Tibial nerve (tissue), 4 donors: ENCODE results near the gene TTC27.

ENCODE experiments used
- EP300 ChIP-seq, 2 donors: sonication (generic); formaldehyde crosslinking; IDR thresholded peaks; one replicate each; pipeline ENCODE4 v1.6.1; 2017; ENCODE audit warnings: antibody characterized with exemption in 2 of 2, mild to moderate bottlenecking in 1 of 2
- POLR2A ChIP-seq, 2 donors: fragments of 450-650 bp; IDR thresholded peaks; one replicate each; pipeline ENCODE4 v1.6.1; 2017; ENCODE audit warnings: antibody characterized with exemption in 2 of 2, mild to moderate bottlenecking in 2 of 2, moderate library complexity in 2 of 2
- TF ChIP-seq, protein P1 (sequence below), 5 experiments: fragments of 200-600 bp in 3 of 5; fragments of 450-650 bp in 2 of 5; sonication (generic) in 3 of 5; IDR thresholded peaks; one replicate each; pipeline ENCODE4 v1.5.1; 2016 to 2019; ENCODE audit warnings: antibody characterized with exemption in 5 of 5, mild to moderate bottlenecking in 3 of 5, moderate library complexity in 2 of 5

DNA sequence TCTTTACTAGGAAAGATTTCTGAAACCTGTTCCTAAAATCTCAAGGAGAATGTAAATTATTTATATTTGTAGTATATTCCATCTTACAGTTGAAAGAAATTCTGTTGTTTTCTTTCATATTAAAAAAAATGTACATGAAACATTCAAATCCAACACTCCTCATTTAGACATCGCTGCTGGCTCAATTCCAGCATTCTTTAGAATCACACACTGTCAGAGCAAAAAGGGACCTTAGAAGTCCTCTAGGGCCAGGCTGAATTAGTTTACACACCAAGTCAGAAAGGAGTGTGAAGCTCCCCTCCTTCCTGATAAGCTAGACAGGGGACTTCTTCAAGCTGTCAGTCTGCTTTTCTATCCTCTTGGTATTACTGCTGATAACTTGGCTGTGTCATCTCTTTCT is 160.3 kb downstream of the TTC27 start:
- TF ChIP-seq, protein P1, sequence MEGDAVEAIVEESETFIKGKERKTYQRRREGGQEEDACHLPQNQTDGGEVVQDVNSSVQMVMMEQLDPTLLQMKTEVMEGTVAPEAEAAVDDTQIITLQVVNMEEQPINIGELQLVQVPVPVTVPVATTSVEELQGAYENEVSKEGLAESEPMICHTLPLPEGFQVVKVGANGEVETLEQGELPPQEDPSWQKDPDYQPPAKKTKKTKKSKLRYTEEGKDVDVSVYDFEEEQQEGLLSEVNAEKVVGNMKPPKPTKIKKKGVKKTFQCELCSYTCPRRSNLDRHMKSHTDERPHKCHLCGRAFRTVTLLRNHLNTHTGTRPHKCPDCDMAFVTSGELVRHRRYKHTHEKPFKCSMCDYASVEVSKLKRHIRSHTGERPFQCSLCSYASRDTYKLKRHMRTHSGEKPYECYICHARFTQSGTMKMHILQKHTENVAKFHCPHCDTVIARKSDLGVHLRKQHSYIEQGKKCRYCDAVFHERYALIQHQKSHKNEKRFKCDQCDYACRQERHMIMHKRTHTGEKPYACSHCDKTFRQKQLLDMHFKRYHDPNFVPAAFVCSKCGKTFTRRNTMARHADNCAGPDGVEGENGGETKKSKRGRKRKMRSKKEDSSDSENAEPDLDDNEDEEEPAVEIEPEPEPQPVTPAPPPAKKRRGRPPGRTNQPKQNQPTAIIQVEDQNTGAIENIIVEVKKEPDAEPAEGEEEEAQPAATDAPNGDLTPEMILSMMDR (IDR thresholded peaks at IDR 0.05) = no peak
- no peak for TF ChIP-seq EP300 (IDR thresholded peaks at IDR 0.05)
- no peak for TF ChIP-seq POLR2A (IDR thresholded peaks at IDR 0.05)
